NCI-H1105 treated with DMSO at 0.1 percent for 48 hours (cell line): Measurements from ENCODE around the gene MVP.
"Not testable (repeated sequence)": the region's sequence is repeated elsewhere in the genome, so short reads cannot be mapped to it uniquely, and the experiment has no call there.

Experiments used
- DNase-seq: peaks from one replicate; lab custom pipeline; 2025; lab: John Stamatoyannopoulos, UW

MVP gene

DNA sequence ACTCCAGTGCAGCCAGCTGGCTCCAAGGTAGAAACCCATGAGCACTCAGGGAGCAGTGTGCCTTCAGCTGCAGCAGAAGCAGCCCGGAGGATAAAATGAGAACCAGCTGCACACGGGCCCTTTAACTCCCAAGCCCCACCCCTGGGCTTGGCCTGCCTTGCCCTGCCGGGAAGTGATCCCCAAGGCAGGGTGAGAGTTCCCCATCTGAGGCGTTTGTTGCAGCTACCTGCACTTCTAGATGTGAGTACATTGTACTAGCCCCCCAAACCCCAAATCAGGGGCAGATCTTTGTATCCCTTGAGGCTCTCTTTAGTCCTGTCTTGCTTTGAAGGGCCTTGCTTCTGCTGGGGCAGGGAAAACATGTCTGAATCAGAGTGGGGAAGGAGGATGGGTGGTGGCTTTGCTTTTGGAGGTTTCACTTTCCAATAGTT lies at the start of gene MVP:
Gene MVP, plus strand, starts transcription at position 192 of the 431 bp plus-strand sequence. CDS start 10,088 bp downstream, outside the sequence.
- DNase-seq, result peak; percentile 16

DNA sequence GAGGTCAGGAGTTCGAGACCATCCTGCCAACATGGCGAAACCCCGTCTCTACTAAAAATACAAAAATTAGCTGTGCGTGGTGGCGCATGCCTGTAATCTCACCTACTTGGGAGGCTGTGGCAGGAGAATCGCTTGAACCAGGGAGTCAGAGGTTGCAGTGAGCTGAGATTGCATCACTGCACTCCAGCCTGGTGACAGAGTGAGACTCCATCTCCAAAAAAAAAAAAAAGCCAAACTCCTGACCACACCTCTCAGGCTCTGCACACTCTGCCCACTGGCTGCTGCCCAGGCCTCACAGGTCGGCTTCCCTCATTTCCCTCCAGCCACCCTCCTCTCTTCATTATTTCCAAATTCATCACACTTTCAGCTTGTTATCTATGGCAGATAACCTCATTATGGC lies 47.9 kb upstream of the MVP start:
- not testable (repeated sequence) for DNase-seq

DNA sequence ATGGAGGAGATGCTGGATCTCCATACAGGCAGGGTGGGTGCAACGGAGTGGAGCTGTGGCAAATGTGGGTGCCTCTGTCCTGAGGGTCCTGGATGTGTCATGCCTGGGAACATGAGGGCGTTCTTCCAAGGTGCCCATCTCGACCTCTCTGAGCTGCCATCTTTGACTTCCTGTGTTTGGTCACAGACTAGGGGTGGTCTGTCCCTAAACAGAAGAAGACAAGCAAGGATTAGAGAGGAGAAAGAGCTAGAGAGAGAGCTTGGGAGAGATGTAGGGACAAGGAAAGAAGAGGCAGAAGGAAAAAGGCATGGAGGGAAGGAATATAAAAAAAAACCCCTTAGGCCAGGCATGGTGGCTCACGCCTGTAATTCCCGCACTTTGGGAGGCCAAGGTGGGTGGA lies 45.5 kb upstream of the MVP start:
- DNase-seq, result no peak

DNA sequence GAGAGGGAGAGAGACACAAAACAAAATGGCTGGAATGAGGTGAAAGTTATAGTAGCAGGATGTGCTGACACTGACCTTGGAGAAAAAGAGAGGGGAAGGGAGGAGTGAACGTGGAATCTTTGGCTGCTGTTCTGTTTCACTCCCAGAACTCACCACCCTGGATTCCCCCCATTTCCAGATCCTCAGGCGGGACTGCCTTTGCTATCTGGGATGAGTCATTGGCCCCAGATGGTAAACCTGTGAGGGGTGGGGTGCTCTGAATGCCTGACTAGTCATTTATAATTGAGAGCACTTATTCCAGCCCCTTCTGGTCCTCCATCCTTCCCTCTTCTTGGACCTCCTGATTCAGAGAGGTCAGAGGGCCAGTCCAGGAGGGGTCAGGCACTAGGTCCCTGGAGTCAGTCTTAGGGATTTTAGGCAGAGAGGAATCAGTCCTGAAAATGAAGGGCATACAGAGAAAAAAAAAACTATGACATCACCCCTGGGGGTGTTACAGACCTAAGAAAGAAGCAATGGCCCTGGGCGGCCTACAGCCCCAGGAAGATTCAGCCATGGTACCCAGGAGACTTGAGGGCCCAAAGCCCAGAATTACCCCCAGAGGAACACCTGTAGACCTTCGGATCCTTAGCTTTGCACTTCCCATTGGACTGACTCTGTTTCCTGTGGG lies 44.4 kb upstream of the MVP start:
- no peak for DNase-seq

DNA sequence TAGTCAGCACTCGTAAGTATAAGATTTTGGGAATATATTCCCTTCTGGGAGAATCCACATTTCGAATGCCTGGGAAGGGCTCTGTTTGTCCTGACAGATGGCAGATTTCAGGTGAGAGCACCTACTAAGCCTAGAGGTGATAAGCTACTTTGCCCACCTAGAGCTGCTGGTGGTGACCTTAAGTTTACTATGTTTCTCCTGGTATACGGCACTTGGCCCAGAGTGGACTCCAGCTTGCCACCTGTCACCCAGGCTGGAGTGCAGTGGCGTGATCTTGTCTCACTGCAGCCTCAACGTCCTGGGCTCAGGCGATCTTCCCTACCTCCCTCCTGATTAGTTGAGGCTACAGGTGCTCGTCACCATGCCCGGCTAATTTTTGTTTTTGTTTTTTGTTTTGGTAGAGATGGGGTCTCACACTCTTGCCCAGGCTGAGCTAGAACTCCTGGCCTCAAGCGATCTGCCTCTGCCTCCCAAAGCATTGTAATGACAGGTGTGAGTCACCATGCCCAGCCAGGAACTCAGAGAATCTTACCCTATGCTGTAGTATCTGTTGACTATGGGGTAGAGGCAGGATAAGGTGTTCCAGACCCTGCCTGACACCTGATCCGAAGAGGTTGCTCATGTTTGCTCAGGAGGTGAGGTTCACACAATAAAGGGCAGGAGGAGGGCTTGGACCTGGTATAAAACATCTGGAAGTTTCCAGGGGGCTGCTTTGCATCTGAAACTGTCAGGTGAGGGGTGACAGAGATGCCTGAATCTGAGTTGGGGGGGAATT lies 42.5 kb upstream of the MVP start, which contains the start of gene ZG16:
Gene ZG16, plus strand, starts transcription at position 681 of the 775 bp plus-strand sequence. CDS start 1,011 bp downstream, outside the sequence.
- DNase-seq, result no peak

DNA sequence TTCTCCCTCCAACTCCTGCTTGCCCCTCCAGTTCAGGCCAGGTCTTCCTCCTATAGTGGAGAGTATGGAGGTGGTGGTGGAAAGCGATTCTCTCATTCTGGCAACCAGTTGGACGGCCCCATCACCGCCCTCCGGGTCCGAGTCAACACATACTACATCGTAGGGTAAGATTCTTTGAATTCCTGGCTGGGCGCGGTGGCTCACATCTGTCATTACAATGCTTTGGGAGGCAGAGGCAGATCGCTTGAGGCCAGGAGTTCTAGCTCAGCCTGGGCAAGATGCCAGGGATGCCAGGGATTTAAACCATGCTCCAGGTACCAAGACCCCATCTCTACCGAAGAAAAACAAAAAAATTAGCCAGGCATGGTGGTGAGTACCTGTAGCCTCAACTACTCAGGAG lies 40.8 kb upstream of the MVP start:
- DNase-seq, result no peak

DNA sequence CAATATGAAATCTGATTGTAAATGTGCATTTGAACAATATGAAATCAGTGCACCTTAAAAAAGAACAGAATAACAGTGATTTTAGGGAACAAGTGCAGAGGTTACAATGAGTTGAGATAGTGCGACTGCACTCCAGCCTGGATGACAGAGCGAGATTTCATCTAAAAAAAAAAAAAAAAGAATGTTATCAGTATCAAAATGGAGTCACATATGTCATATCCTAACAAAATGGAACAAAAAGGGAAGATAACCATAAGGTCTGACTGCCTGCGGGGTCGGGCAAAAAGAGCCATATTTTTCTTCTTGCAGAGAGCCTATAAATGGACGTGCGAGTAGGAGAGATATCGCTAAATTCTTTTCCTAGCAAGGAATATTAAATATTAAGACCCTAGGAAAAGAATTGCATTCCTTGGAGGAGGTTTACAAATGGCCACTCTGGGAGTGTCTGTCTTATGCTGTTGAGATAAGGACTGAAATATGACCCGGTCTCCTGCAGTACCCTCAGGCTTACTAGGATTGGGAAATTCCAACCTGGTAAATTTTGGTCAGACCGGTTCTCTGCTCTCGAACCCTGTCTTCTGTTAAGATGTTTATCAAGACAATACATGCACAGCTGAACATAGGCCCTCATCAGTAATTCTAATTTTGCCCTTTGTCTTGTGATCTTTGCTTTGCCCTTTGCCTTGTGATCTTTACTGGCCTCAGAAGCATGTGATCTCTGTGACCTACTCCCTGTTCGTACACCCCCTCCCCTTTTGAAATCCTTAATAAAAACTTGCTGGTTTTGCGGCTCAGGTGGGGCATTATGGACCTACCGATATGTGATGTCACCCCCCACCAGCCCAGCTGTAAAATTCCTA lies 36.9 kb upstream of the MVP start:
- DNase-seq, result not testable (repeated sequence)

DNA sequence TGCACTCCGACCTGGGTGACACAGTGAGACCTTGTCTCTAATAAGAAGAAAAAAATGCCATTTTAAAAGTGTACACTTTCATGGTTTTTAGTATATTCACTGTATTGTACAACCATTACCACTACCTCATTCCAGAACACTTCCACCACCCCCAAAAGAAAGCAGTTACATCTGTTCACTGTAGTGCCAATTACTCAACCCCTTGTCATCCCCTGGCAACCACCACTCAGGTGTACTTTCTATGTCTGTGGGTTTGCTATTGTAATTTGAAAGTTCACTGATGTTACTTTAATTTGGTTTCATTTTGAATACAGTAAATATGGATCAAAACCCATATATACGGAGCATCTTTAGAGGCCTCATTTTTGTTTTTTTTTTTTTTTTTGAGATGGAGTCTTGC lies 36.1 kb upstream of the MVP start:
- DNase-seq, result no peak

DNA sequence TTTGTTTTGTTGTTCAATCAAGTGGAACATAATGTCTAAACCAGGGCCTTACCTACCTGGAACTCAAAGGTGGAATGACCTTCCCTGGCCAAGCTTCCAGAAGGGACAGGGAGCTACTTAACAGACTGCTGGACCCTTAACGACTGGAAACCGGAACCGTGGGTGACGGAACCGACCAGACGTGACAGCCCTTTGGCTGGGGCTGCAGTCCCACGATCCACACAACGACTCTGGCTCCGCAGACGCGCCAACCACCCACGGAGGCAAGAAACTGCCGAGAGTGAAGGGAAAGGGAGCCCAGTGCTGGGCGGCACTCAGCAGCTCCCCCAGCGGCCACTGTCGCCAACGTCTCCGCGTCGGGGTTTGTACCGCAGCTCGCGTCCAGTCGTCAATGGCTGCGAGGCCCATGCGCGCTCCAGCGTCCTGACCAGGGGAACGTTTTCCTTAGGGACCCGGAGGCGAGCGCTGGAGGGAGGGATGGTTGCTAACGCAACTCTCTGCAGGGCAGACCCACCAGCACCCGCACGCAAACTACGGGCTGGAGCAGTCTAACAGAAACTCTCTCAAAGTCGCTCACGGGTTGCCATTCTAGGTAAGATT lies 35.3 kb upstream of the MVP start:
- DNase-seq, result no peak

DNA sequence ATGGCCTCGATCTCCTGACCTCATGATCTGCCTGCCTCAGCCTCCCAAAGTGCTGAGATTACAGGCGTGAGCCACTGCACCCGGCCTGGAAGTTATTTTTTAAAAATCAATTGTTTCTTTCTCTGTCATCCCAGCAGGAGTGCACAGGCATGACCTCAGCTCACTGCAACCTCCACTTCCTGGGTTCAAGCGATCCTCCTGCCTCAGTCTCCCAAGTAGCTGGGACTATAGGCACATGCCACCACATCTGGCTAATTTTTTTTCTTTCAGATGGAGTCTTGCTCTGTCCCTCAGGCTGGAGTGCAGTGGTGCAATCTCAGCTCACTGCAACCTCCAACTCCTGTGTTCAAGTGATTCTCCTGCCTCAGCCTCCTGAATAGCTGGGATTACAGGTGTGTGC lies 33.1 kb upstream of the MVP start:
- not testable (repeated sequence) for DNase-seq

DNA sequence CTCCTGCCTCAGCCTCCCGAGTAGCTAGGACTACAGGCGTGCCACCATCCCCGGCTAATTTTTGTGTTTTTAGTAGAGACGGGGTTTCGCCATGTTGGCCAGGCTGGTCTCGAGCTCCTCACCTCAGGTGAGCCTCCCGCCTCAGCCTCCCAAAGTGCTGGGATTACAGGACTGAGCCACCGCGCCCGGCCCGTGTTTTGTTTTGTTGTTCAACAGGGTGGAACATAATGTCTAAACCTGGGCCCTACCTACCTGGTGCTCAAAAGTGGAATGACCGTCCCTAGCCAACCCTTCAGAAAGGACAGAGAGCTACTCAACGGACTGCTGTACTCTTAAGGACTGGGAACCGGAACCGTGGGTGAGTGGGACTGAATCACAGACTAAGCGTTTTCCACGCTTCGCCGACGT lies 30.5 kb upstream of the MVP start:
- DNase-seq, result no peak

DNA sequence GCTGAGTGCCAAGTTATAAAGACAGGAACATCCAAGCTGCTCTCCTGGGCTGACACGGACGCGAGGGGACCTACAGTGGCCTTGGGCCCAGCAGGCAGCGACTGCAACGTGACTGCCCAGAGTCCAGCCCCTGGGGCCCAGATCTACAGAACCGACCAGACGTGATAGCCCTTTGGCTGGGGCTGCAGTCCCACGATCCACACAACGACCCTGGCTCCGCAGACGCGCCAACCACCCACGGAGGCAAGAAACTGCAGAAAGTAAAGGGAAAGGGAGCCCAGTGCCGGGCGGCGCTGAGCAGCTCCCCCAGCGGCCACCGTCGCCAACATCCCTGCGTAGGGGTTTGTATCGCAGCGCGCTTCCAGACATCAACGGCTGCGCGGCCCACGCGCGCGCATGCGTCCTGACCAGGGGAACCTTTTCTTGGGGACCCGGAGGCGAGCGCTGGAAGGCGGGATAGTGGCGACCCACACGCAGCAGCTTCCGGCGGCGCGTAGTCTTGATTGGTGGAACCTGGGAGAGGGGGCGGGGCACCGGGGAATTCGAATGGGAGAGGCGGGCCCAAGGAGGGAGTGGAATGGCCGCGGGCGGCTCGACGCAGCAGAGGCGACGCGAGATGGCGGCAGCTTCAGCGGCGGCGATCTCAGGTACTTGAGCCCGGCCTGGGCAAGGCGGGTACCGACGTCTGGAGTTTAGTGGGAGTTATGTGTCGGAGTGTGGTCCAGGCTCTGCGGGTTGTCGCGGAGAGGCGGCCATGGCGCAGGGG lies 29.9 kb upstream of the MVP start, which contains the start of gene KIF22:
Gene KIF22, plus strand, starts transcription at position 569 of the 766 bp plus-strand sequence. Its CDS starts 9 bp downstream, at position 578.
- peak; percentile 95 for DNase-seq

DNA sequence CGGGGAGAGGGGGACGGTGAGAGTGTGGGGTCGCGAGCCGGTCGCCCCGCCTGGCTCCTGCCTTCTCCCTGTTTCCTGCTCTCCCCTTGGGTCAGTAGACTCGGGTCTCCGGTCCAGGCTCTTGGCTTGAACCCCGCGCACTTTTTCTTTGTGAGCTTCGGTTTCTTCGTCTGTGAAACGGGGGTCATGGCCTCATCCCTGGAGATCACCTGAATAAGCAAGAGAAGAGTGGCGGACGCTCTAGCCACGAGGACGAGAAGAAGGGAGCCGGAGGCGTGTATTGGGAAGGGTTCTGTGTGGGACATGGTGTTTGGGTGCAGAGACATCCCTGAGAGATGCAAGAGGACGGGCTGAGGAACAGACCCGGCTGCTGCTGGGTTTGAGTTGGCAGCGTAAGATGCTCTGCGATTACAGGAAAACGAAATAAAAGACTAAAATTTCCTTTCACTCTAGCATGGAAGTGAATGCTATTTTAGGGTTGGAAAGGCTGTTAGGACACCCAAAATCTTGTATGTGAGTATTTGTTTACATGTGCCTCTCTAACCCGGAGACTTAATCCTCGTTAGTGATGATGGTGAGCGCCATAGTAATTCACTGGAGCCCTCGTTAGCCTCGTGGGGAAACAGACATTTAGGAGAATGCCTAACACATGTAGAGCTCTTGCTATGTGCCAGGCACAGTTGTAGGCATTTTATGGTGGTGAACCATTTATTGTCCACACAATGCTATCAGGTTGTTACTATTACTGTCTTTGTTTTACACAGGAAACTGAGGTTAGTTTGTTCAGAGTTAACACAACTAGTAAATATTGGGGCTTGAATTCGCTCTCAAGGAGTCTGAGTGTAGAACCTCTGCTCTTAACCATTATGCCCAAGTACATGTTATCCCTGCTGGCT lies 29.1 kb upstream of the MVP start:
- DNase-seq, result peak; percentile 25

DNA sequence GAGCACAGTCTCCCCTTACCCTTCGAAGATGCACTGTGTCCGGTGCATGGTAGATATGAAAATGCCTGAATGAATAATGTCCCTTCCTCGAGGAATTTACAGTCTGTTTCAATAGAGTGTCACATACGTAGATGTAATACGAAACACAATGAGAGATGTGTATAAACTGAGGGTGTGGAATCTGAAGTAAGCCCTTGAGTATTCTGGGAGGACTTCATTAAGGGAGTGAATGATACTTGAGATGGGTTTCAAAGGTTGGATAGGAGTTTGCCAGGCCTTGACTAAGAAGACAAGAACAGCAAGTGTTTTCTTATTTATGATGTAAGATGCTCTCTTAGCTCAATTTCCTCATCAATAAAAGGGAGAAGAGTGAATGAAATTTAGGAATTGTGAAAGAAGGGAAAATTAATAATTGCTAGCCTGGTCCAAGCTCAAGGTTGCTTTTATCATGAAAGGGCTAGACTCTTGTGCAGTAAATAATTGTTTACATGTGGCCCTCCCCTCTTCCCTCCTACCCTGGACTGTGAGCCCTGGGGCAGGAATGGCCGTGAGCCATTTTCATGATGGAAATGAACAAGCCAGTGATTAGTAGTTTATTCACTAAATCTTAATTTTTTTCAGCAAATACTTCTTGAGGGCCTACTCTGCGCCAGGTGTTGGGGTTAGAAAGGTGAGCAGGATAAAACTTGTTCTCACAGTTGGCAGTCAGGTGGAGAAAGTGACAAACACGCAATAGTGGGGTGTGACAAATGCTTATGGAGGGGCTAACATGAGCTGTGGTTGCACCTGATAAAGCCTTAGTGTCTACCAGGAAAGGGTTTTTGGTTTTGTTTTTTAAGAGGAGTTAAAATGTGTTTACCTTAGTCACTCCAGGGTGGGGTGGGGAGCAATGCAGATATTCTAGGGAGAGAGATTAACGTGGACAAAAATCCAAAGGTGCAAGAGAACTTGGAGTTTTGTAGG lies 28.1 kb upstream of the MVP start:
- no peak for DNase-seq

DNA sequence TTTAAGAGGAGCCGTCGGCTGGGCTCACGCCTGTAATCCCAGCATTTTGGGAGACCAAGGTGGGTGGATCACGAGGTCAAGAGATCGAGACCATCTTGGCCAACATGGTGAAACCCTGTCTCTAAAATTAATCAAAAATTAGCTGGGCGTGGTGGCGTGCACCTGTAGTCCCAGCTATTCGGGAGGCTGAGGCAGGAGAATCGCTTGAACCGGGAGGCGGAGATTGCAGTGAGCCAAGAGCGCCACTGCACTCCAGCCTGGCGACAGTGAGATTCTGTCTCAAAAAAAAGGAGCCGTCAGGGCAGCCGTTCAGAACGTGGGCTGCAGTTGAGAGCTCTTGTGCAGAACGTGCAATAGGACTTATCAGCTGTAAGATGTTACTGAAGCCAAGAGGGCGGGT lies 27.1 kb upstream of the MVP start:
- DNase-seq, result not testable (repeated sequence)

DNA sequence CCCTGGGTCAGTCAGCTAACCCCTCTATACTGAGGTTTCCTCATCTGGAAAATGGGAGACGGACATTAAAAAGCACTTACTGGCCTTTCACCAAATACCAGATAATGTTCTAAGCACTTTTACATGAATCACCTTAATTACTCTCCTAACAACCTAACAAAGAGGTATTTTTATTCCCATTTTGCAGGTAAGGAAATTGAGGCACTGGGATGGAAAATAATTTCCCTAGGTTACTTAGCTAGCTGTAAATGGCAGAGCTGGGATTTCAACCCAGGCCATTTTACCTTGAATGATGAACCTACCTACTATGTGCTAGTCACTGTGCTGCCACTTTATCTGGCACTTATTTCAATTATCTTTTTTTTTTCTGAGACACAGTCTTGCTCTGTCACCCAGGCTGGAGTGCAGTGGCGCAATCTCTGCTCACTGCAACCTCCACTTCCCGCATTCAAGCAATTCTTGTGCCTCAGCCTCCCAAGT lies 26.0 kb upstream of the MVP start:
- DNase-seq, result no peak

DNA sequence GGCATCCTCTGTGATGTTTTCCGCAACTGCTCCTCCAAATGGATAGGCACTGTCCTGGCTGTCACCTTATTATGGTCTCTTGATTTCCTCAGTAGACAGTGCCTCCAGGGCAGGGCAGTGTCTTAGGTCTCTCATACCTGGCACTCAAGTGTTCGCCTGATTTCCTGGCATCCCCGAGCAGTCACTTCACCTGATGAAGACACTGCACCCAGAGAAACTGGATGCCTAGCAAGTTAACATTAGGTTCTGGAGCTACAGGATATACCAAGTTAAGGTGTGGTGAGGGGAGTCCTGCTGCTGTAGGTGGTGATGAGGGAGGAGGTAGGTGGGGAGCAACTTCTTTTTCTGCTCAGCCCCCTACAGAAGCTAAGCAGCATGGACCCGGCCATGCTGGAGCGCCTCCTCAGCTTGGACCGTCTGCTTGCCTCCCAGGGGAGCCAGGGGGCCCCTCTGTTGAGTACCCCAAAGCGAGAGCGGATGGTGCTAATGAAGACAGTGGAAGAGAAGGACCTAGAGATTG lies 17.8 kb upstream of the MVP start:
- no peak for DNase-seq

DNA sequence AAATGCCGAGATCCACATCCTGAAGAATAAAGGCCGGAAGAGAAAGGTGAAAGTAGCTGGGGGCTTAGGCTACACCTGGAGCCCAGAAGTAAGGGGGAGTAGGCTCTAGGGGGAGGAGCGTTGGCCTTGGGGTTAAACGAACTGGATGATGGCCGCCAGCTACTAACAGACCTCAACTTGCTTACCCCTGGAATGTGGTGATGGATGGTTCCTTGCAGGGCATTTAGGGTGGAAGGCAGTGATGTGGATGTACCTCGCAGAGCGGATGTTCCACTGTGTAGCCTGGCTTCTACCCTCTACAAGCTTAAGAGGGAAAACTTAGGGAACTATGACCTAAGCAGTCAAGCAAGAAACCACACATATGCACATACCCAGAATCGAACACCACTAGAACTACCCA lies 16.2 kb upstream of the MVP start:
- DNase-seq, result peak; percentile 13
